ENCODE measurements around the gene KRT26.

Gene KRT26

GRCh38 chr17:40724656-40725055 lies 47.3 kb downstream of the KRT26 start:
- DNase-seq, result no peak

GRCh38 chr17:40722241-40722640 lies 49.8 kb downstream of the KRT26 start:
- no peak for DNase-seq

- no peak for DNase-seq
Observed at GRCh38 chr17:40720899-40721298, 51.1 kb downstream of the KRT26 start.

- no peak for DNase-seq
Observed at GRCh38 chr17:40718930-40719329, 53.1 kb downstream of the KRT26 start.

- DNase-seq, result no peak
Observed at GRCh38 chr17:40717776-40718175, 54.2 kb downstream of the KRT26 start.
